ENCODE results near the gene NAV2. TPM values are rescaled to one million over a fixed set of nuclear protein-coding genes. Genes with fewer than 3 reads are reported as not detected.
"Not testable (repeated sequence)": the region's sequence is repeated elsewhere in the genome, so short reads cannot be mapped to it uniquely, and the experiment has no call there.

NAV2 gene
- total RNA-seq, 1 experiment from 2014 or later = 2.1 TPM

- ATAC-seq (no peak), DNase-seq (ENCODE audit: low read depth, low spot score) (no peak)
- CTCF ChIA-PET = no interaction called here
- no TSS peak for BruUV-seq (replicated peaks)
- Histone ChIP-seq H3K4me2 (ENCODE audit: low read length) (no peak overlapping the region), H3K9me2 (ENCODE audit: insufficient read depth) (no peaks in the 10 kb centered on the region), H3K36me3 (ENCODE audit: control insufficient read depth in 1 of 2, insufficient read depth in 2 of 2, low read length in 2 of 2) (no peaks in the 10 kb centered on the region), H3K4me3 (replicated peaks in 1 of 2; ENCODE audit: low read depth in 1 of 2, low read length in 2 of 2) (no peak overlapping the region), H3K27ac (ENCODE audit: low read depth, low read length) (no peak overlapping the region), H3K27me3 (ENCODE audit: insufficient read depth, low read length) (no peaks in the 10 kb centered on the region), H3K9ac (ENCODE audit: low read length) (no peak overlapping the region), H4K20me1 (ENCODE audit: insufficient read depth) (no peaks in the 10 kb centered on the region), H2AFZ (ENCODE audit: low read depth, low read length, poor library complexity, severe bottlenecking) (no peak overlapping the region), H3K4me1 (ENCODE audit: control insufficient read depth in 1 of 2, insufficient read depth in 2 of 2, low read length in 2 of 2) (no peaks in the 10 kb centered on the region), H3K9me3 (ENCODE audit: control insufficient read depth in 1 of 2, insufficient read depth in 1 of 2, low read depth in 1 of 2, low read length in 2 of 2) (no peaks in the 10 kb centered on the region), H3K79me2 (ENCODE audit: insufficient read depth, low read length) (no peaks in the 10 kb centered on the region)
- no peak for TF ChIP-seq ATF3 (IDR thresholded peaks at IDR 0.05)
- RAD21 ChIA-PET (ENCODE audit: low non-redundant PET in 1 of 2, low total read pairs in 2 of 2, uncharacterized antibody in 2 of 2, unreplicated experiment in 2 of 2) = no interaction called here
- intact Hi-C loops (cut with micrococcal nuclease) = no loop called here
- POLR2A ChIA-PET = no interaction called here
These were observed 247.0 kb downstream of the NAV2 start for GRCh38 chr11:19959648-19960059.

GRCh38 chr11:19960410-19960809 lies 247.8 kb downstream of the NAV2 start:
- POLR2A ChIA-PET; H3K9ac ChIP-seq (ENCODE audit: low read length); H3K9me3 ChIP-seq (ENCODE audit: control insufficient read depth in 1 of 2, insufficient read depth in 1 of 2, low read depth in 1 of 2, low read length in 2 of 2); BruUV-seq (replicated peaks); RAD21 ChIA-PET (ENCODE audit: low non-redundant PET in 1 of 2, low total read pairs in 2 of 2, uncharacterized antibody in 2 of 2, unreplicated experiment in 2 of 2); H4K20me1 ChIP-seq (ENCODE audit: insufficient read depth); H3K4me1 ChIP-seq (ENCODE audit: control insufficient read depth in 1 of 2, insufficient read depth in 2 of 2, low read length in 2 of 2); H3K36me3 ChIP-seq (ENCODE audit: control insufficient read depth in 1 of 2, insufficient read depth in 2 of 2, low read length in 2 of 2); H3K79me2 ChIP-seq (ENCODE audit: insufficient read depth, low read length); H3K27ac ChIP-seq (ENCODE audit: low read depth, low read length); intact Hi-C loops (cut with micrococcal nuclease); H3K4me3 ChIP-seq (replicated peaks in 1 of 2; ENCODE audit: low read depth in 1 of 2, low read length in 2 of 2); H2AFZ ChIP-seq (ENCODE audit: low read depth, low read length, poor library complexity, severe bottlenecking); H3K4me2 ChIP-seq (ENCODE audit: low read length); H3K9me2 ChIP-seq (ENCODE audit: insufficient read depth); CTCF ChIA-PET; ATAC-seq; H3K27me3 ChIP-seq (ENCODE audit: insufficient read depth, low read length); DNase-seq (ENCODE audit: low read depth, low spot score): not testable (repeated sequence)

- no peaks in the 10 kb centered on the region for H3K36me3 ChIP-seq (ENCODE audit: control insufficient read depth in 1 of 2, insufficient read depth in 2 of 2, low read length in 2 of 2)
- RAD21 ChIA-PET (ENCODE audit: low non-redundant PET in 1 of 2, low total read pairs in 2 of 2, uncharacterized antibody in 2 of 2, unreplicated experiment in 2 of 2) = no interaction called here
- intact Hi-C loops (cut with micrococcal nuclease) = no loop called here
- no peaks in the 10 kb centered on the region for H3K4me1 ChIP-seq (ENCODE audit: control insufficient read depth in 1 of 2, insufficient read depth in 2 of 2, low read length in 2 of 2)
- no peaks in the 10 kb centered on the region for H3K9me3 ChIP-seq (ENCODE audit: control insufficient read depth in 1 of 2, insufficient read depth in 1 of 2, low read depth in 1 of 2, low read length in 2 of 2)
- no peaks in the 10 kb centered on the region for H3K79me2 ChIP-seq (ENCODE audit: insufficient read depth, low read length)
- BruUV-seq (replicated peaks) = no TSS peak
- POLR2A ChIA-PET = no interaction called here
- CTCF ChIA-PET = no interaction called here
- H2AFZ ChIP-seq (ENCODE audit: low read depth, low read length, poor library complexity, severe bottlenecking) = no peak overlapping the region
- no peaks in the 10 kb centered on the region for H3K27me3 ChIP-seq (ENCODE audit: insufficient read depth, low read length)
- H3K9ac ChIP-seq (ENCODE audit: low read length) = no peak overlapping the region
- H4K20me1 ChIP-seq (ENCODE audit: insufficient read depth) = no peaks in the 10 kb centered on the region
- DNase-seq (ENCODE audit: low read depth, low spot score) = no peak
- H3K4me2 ChIP-seq (ENCODE audit: low read length) = no peak overlapping the region
- no peaks in the 10 kb centered on the region for H3K9me2 ChIP-seq (ENCODE audit: insufficient read depth)
- ATAC-seq = no peak
- H3K27ac ChIP-seq (ENCODE audit: low read depth, low read length) = no peak overlapping the region
- H3K4me3 ChIP-seq (replicated peaks in 1 of 2; ENCODE audit: low read depth in 1 of 2, low read length in 2 of 2) = no peak overlapping the region
- TF ChIP-seq TCF7L2 (IDR thresholded peaks at IDR 0.05; ENCODE audit: borderline replicate concordance, extremely low read depth, insufficient read depth, insufficient read length) (no peak), MAX (IDR thresholded peaks at IDR 0.05) (no peak), SRF (IDR thresholded peaks at IDR 0.05; ENCODE audit: low read depth) (no peak), CEBPB (IDR thresholded peaks at IDR 0.05; ENCODE audit: low read depth) (no peak), FOSL1 (IDR thresholded peaks at IDR 0.05; ENCODE audit: low read depth) (no peak), EZH2phosphoT487 (IDR thresholded peaks at IDR 0.05; ENCODE audit: borderline replicate concordance) (no peak), SP1 (IDR thresholded peaks at IDR 0.05; ENCODE audit: low read depth) (no peak), EZH2 (IDR thresholded peaks at IDR 0.05) (no peak), YY1 (IDR thresholded peaks at IDR 0.05; ENCODE audit: extremely low read depth, insufficient replicate concordance, low read depth, low read length) (no peak), ATF3 (IDR thresholded peaks at IDR 0.05) (no peak), ZBTB33 (IDR thresholded peaks at IDR 0.05; ENCODE audit: extremely low read depth, insufficient replicate concordance, low read length) (no peak)
These were observed 248.6 kb downstream of the NAV2 start for GRCh38 chr11:19961225-19961624.

Measured in HCT116 (cell line).